HEK293 (cell line): ENCODE data around the gene VHLL.

Experiments
- CTCF ChIA-PET: fragments of 350-600 bp; formaldehyde crosslinking; extraction: SDS; loops from one replicate; lab custom pipeline; 2021; ENCODE audit warnings: antibody characterized with exemption; lab: Yijun Ruan, JAX
- POLR2A ChIA-PET: fragments of 300-600 bp; formaldehyde crosslinking; extraction: SDS; loops from one replicate; lab custom pipeline; 2020; ENCODE audit warnings: antibody characterized with exemption, inconsistent platforms; lab: Yijun Ruan, JAX
- H3K27ac ChIP-seq: fragments of 200-500 bp; sonication (Bioruptor generic); 2 replicates; pipeline ENCODE4 v1.5.1; 2014; ENCODE audit warnings: low read depth, low read length, control low read depth, inconsistent platforms; ENCODE audit errors: extremely low read depth
- H3K36me3 ChIP-seq, 2 experiments: fragments of 200-500 bp in 1 of 2; sonication (Bioruptor generic) in 1 of 2; 1 replicate in 1 of 2; 2 replicates in 1 of 2; pipeline ENCODE4 v1.5.1; 2014 to 2017; ENCODE audit warnings: inconsistent platforms in 2 of 2, low read length in 2 of 2; ENCODE audit not compliant: control insufficient read depth in 2 of 2, insufficient read depth in 1 of 2
- H3K4me1 ChIP-seq: fragments of 200-500 bp; sonication (Bioruptor generic); 2 replicates; pipeline ENCODE4 v1.5.1; 2014; ENCODE audit warnings: mild to moderate bottlenecking, low read length, inconsistent platforms; ENCODE audit not compliant: control insufficient read depth, insufficient read depth
- H3K4me3 ChIP-seq: 2 replicates; pipeline ENCODE4 v1.5.1; 2011; ENCODE audit warnings: low read depth, mild to moderate bottlenecking, control low read depth, low read length, moderate library complexity
- H3K9me3 ChIP-seq: fragments of 200-500 bp; sonication (Bioruptor generic); 2 replicates; pipeline ENCODE4 v1.5.1; 2014; ENCODE audit warnings: low read depth, low read length, inconsistent platforms; ENCODE audit not compliant: control insufficient read depth, insufficient read depth
- IKZF3 ChIP-seq: fragments of 450-650 bp; IDR thresholded peaks from 2 replicates; pipeline ENCODE4 v1.5.0; 2018; ENCODE audit warnings: missing biosample characterization, mild to moderate bottlenecking, missing genetic modification characterization, moderate library complexity
- KLF16 ChIP-seq: fragments of 450-650 bp; formaldehyde crosslinking; IDR thresholded peaks from 2 replicates; pipeline ENCODE4 v1.5.1; 2017; ENCODE audit warnings: missing biosample characterization, missing genetic modification characterization
- KLF7 ChIP-seq: fragments of 450-650 bp; formaldehyde crosslinking; IDR thresholded peaks from 2 replicates; pipeline ENCODE4 v1.5.1; 2016; ENCODE audit warnings: missing biosample characterization, missing genetic modification characterization, borderline replicate concordance
- MEIS1 ChIP-seq: sonication (generic); formaldehyde crosslinking; IDR thresholded peaks from 2 replicates; pipeline ENCODE4 v1.8.1; 2022; ENCODE audit warnings: missing genetic modification reagents, mild to moderate bottlenecking, borderline replicate concordance
- SP2 ChIP-seq: fragments of 450-650 bp; formaldehyde crosslinking; IDR thresholded peaks from 2 replicates; pipeline ENCODE4 v1.5.1; 2016; ENCODE audit warnings: missing biosample characterization, missing genetic modification characterization
- TRIM28 ChIP-seq: IDR thresholded peaks from 2 replicates; pipeline ENCODE4 v1.6.1; 2011; ENCODE audit warnings: low read length, control low read depth, borderline replicate concordance
- ZBTB17 ChIP-seq: fragments of 450-650 bp; formaldehyde crosslinking; IDR thresholded peaks from 2 replicates; pipeline ENCODE4 v1.5.1; 2016; ENCODE audit warnings: missing biosample characterization, missing genetic modification characterization
- ZBTB20 ChIP-seq: fragments of 450-650 bp; formaldehyde crosslinking; IDR thresholded peaks from 2 replicates; pipeline ENCODE4 v1.5.1; 2016; ENCODE audit warnings: missing biosample characterization, missing genetic modification characterization
- ZBTB7A ChIP-seq: fragments of 450-650 bp; formaldehyde crosslinking; IDR thresholded peaks from 2 replicates; pipeline ENCODE4 v1.5.1; 2016; ENCODE audit warnings: low read depth, missing biosample characterization, missing genetic modification characterization
- ZFP41 ChIP-seq: fragments of 450-650 bp; formaldehyde crosslinking; IDR thresholded peaks from 2 replicates; pipeline ENCODE4 v1.5.1; 2016; ENCODE audit warnings: missing biosample characterization, missing genetic modification characterization, borderline replicate concordance
- ZFP69B ChIP-seq: fragments of 450-650 bp; formaldehyde crosslinking; IDR thresholded peaks from 2 replicates; pipeline ENCODE4 v1.5.1; 2016; ENCODE audit warnings: missing biosample characterization, missing genetic modification characterization
- ZNF10 ChIP-seq: fragments of 450-650 bp; formaldehyde crosslinking; IDR thresholded peaks from 2 replicates; pipeline ENCODE4 v1.5.1; 2017; ENCODE audit warnings: missing biosample characterization, missing genetic modification characterization
- ZNF157 ChIP-seq: fragments of 450-650 bp; formaldehyde crosslinking; IDR thresholded peaks from 2 replicates; pipeline ENCODE4 v1.5.1; 2016; ENCODE audit warnings: missing biosample characterization, missing genetic modification characterization
- ZNF174 ChIP-seq: fragments of 450-650 bp; formaldehyde crosslinking; IDR thresholded peaks from 2 replicates; pipeline ENCODE4 v1.5.0; 2017; ENCODE audit warnings: missing biosample characterization, mild to moderate bottlenecking, missing genetic modification characterization
- ZNF175 ChIP-seq: fragments of 450-650 bp; formaldehyde crosslinking; IDR thresholded peaks from 2 replicates; pipeline ENCODE4 v1.5.1; 2016; ENCODE audit warnings: missing biosample characterization, missing genetic modification characterization
- ZNF184 ChIP-seq: fragments of 450-650 bp; IDR thresholded peaks from 2 replicates; pipeline ENCODE4 v1.5.1; 2018; ENCODE audit warnings: missing biosample characterization, mild to moderate bottlenecking, missing genetic modification characterization
- ZNF19 ChIP-seq: fragments of 450-650 bp; formaldehyde crosslinking; IDR thresholded peaks from 2 replicates; pipeline ENCODE4; 2016; ENCODE audit warnings: missing biosample characterization, missing genetic modification characterization, low read depth
- ZNF223 ChIP-seq: fragments of 450-650 bp; formaldehyde crosslinking; IDR thresholded peaks from 2 replicates; pipeline ENCODE4 v1.5.1; 2016; ENCODE audit warnings: missing biosample characterization, missing genetic modification characterization
- ZNF24 ChIP-seq: fragments of 450-650 bp; formaldehyde crosslinking; IDR thresholded peaks from 2 replicates; pipeline ENCODE4 v1.5.1; 2016; ENCODE audit warnings: missing biosample characterization, missing genetic modification characterization
- ZNF394 ChIP-seq: fragments of 450-650 bp; formaldehyde crosslinking; IDR thresholded peaks from 2 replicates; pipeline ENCODE4 v1.5.1; 2016; ENCODE audit warnings: missing biosample characterization, missing genetic modification characterization, mild to moderate bottlenecking, moderate library complexity, borderline replicate concordance
- ZNF423 ChIP-seq: fragments of 450-650 bp; formaldehyde crosslinking; IDR thresholded peaks from 2 replicates; pipeline ENCODE4 v1.5.1; 2016; ENCODE audit warnings: missing biosample characterization, missing genetic modification characterization
- ZNF473 ChIP-seq: fragments of 450-650 bp; formaldehyde crosslinking; IDR thresholded peaks from 2 replicates; pipeline ENCODE4 v1.5.1; 2017; ENCODE audit warnings: missing biosample characterization, missing genetic modification characterization
- ZNF510 ChIP-seq: fragments of 450-650 bp; formaldehyde crosslinking; IDR thresholded peaks from 2 replicates; pipeline ENCODE4 v1.5.1; 2018; ENCODE audit warnings: mild to moderate bottlenecking, missing genetic modification characterization, missing biosample characterization; ENCODE audit not compliant: insufficient replicate concordance
- ZNF521 ChIP-seq: fragments of 450-650 bp; formaldehyde crosslinking; IDR thresholded peaks from 2 replicates; pipeline ENCODE4 v1.5.1; 2017; ENCODE audit warnings: missing biosample characterization, mild to moderate bottlenecking, missing genetic modification characterization
- ZNF529 ChIP-seq: fragments of 450-650 bp; formaldehyde crosslinking; IDR thresholded peaks from 2 replicates; pipeline ENCODE4 v1.5.1; 2017; ENCODE audit warnings: missing genetic modification characterization, missing biosample characterization; ENCODE audit not compliant: insufficient replicate concordance
- ZNF555 ChIP-seq: fragments of 450-650 bp; formaldehyde crosslinking; conservative IDR thresholded peaks from 2 replicates; pipeline ENCODE4 v1.5.1; 2017; ENCODE audit warnings: missing biosample characterization, mild to moderate bottlenecking, missing genetic modification characterization, inconsistent platforms
- ZNF558 ChIP-seq: fragments of 450-650 bp; formaldehyde crosslinking; IDR thresholded peaks from 2 replicates; pipeline ENCODE4 v1.5.1; 2016; ENCODE audit warnings: missing biosample characterization, missing genetic modification characterization
- ZNF600 ChIP-seq: fragments of 450-650 bp; formaldehyde crosslinking; IDR thresholded peaks from 2 replicates; pipeline ENCODE4 v1.5.1; 2016; ENCODE audit warnings: missing biosample characterization, missing genetic modification characterization
- ZNF623 ChIP-seq: fragments of 450-650 bp; formaldehyde crosslinking; IDR thresholded peaks from 2 replicates; pipeline ENCODE4 v1.5.1; 2016; ENCODE audit warnings: missing biosample characterization, missing genetic modification characterization
- ZNF658 ChIP-seq: fragments of 450-650 bp; formaldehyde crosslinking; IDR thresholded peaks from 2 replicates; pipeline ENCODE4; 2016; ENCODE audit warnings: missing biosample characterization, missing genetic modification characterization
- ZNF664 ChIP-seq: fragments of 450-650 bp; formaldehyde crosslinking; IDR thresholded peaks from 2 replicates; pipeline ENCODE4 v1.5.1; 2016; ENCODE audit warnings: missing biosample characterization, missing genetic modification characterization
- ZNF677 ChIP-seq: fragments of 450-650 bp; IDR thresholded peaks from 2 replicates; pipeline ENCODE4 v1.5.0; 2018; ENCODE audit warnings: missing biosample characterization, mild to moderate bottlenecking, missing genetic modification characterization, moderate library complexity
- ZNF747 ChIP-seq: fragments of 450-650 bp; formaldehyde crosslinking; IDR thresholded peaks from 2 replicates; pipeline ENCODE4 v1.5.1; 2016; ENCODE audit warnings: missing biosample characterization, missing genetic modification characterization
- ZNF785 ChIP-seq: fragments of 450-650 bp; formaldehyde crosslinking; IDR thresholded peaks from 2 replicates; pipeline ENCODE4 v1.5.1; 2016; ENCODE audit warnings: missing biosample characterization, missing genetic modification characterization
- ZNF791 ChIP-seq: fragments of 450-650 bp; formaldehyde crosslinking; IDR thresholded peaks from 2 replicates; pipeline ENCODE4 v1.5.1; 2016; ENCODE audit warnings: missing biosample characterization, missing genetic modification characterization
- ZNF837 ChIP-seq: fragments of 450-650 bp; formaldehyde crosslinking; IDR thresholded peaks from 2 replicates; pipeline ENCODE4 v1.5.1; 2016; ENCODE audit warnings: missing biosample characterization, missing genetic modification characterization
- ZNF843 ChIP-seq: fragments of 450-650 bp; formaldehyde crosslinking; IDR thresholded peaks from 2 replicates; pipeline ENCODE4 v1.5.1; 2016; ENCODE audit warnings: missing biosample characterization, missing genetic modification characterization
- ZSCAN23 ChIP-seq: fragments of 450-650 bp; formaldehyde crosslinking; IDR thresholded peaks from 2 replicates; pipeline ENCODE4 v1.5.1; 2016; ENCODE audit warnings: missing biosample characterization, missing genetic modification characterization
- TF ChIP-seq, protein P1 (sequence below): fragments of 450-650 bp; IDR thresholded peaks from 2 replicates; pipeline ENCODE4 v1.5.1; 2018; ENCODE audit warnings: missing biosample characterization, mild to moderate bottlenecking, missing genetic modification characterization

Gene VHLL

DNA sequence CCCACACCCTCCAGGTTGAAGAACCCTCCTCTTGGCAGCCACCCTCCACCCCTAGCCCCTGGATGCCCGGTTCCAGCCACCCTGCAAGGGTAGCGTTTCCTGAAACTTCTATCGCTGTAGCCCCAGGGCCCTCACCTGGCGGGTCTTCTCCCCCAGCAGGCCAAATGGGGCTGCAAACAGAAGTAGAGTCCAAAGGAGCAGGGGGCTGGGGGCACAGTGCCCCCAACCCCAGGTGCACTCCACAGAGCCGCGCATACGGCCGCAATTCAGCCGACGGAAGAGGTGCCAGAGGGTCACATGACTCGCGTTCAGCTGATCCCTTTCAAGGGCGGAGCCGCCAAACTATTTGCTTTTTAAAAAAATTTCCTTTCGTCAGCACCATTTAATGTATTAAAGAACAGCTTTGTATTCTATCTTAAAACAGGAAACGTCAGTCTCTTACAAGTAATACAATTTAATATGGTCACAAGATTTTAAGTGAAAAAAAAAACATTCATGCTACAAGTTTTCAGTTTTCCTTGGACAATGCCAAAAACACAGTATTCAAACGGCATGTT is 3.6 kb downstream of the VHLL start, which contains the start of gene GLMP (continued):
- TF ChIP-seq ZNF843 (tag by site-specific recombination): no peak
- no peak for TF ChIP-seq ZNF555 (tag by site-specific recombination)
- no peak for TF ChIP-seq ZNF600
- TF ChIP-seq KLF16: peak; percentile 35; the same call in 1 of the 2 replicates
- TF ChIP-seq ZNF558 (tag by site-specific recombination): no peak
- TF ChIP-seq IKZF3: no peak
- no peak for TF ChIP-seq MEIS1 (CRISPR knock-in tag)
- no peak for TF ChIP-seq ZNF658

DNA sequence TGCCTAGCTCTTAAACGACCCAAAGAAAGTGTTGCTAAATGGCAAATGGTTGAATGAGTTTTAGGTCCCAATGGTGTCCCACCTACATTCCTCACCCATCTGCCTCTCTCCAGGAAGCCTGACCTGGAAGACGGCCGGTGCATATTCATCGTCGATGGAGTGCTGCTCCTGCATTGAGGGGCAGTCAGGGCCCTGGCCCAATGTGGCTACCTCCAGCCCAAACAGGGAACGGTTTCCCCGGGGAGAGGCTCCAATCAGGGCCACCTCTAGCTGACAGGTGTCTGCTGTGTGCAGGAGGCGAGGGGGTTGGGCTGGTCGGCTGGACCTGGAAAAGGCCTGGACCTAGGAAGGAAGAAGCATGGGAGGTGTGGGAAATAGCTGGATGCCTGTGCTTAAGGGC is 5.2 kb downstream of the VHLL start:
- POLR2A ChIA-PET: interaction anchor here (0.6 to 1.6 kb wide), 2 partner anchors 11 to 25 kb away, joined by 3 to 10 read pairs; partner anchors contain the start of gene SMG5
- Histone ChIP-seq H3K27ac (no peak overlapping the region), H3K36me3 (peaks cover 0 to 42% of the 10 kb centered on the region in 2 experiments; a peak in 1 of 3 replicates), H3K4me3 (no peak overlapping the region), H3K9me3 (no peaks in the 10 kb centered on the region), H3K4me1 (peaks cover 3% of the 10 kb centered on the region; the same call in 1 of the 2 replicates)
- CTCF ChIA-PET: no interaction called here
- TF ChIP-seq ZNF19 (tag by site-specific recombination) (no peak), ZBTB7A (tag by site-specific recombination) (no peak), TRIM28 (no peak), ZNF623 (tag by site-specific recombination) (no peak), ZNF664 (tag by site-specific recombination) (no peak), ZSCAN23 (no peak), SP2 (tag by site-specific recombination) (no peak), ZNF658 (no peak), ZNF529 (tag by site-specific recombination) (no peak), ZNF785 (tag by site-specific recombination) (no peak), ZFP69B (tag by site-specific recombination) (no peak), ZFP41 (tag by site-specific recombination) (no peak), ZNF510 (tag by site-specific recombination) (no peak), ZNF837 (tag by site-specific recombination) (no peak), ZNF600 (no peak), ZNF10 (no peak), ZBTB20 (tag by site-specific recombination) (no peak), KLF7 (tag by site-specific recombination) (no peak), ZBTB17 (tag by site-specific recombination) (no peak), ZNF174 (no peak)

DNA sequence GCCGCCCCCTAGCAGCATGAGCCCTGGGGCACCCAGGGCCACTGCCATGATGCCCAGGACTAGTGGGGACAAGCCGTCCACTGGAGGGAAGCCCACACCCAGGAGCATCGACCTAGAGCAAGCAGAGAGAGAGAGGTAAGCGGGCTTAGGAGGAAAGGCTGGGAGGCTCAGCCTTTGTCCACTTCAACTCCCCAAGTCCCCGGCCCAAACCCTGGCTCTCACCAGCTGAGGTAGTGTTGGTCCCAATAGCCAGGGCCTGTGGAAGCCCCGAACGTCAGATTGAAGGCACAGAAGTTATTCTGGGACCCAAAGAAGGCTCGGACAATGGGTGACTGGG is 6.0 kb downstream of the VHLL start:
- CTCF ChIA-PET: interaction anchor here (0.7 kb wide), 1 partner anchor 89 kb away, joined by 3 read pairs; no protein-coding TSS in a partner anchor
- H3K4me1 ChIP-seq: peaks cover 3% of the 10 kb centered on the region; the same call in 1 of the 2 replicates
- peaks cover 3 to 48% of the 10 kb centered on the region in 2 experiments; a peak in 2 of 3 replicates for H3K36me3 ChIP-seq
- POLR2A ChIA-PET: interaction anchor here (0.6 to 1.6 kb wide), 2 partner anchors 10 to 26 kb away, joined by 3 to 10 read pairs; partner anchors contain the start of gene SMG5
- no peak overlapping the region for H3K27ac ChIP-seq
- no peak overlapping the region for H3K4me3 ChIP-seq
- no peaks in the 10 kb centered on the region for H3K9me3 ChIP-seq
- TF ChIP-seq ZNF473 (tag by site-specific recombination) (no peak), ZNF521 (no peak), ZNF747 (tag by site-specific recombination) (no peak), ZNF157 (tag by site-specific recombination) (no peak), ZNF184 (no peak), ZNF394 (tag by site-specific recombination) (no peak), ZNF423 (tag by site-specific recombination) (no peak), ZNF677 (tag by site-specific recombination) (no peak), ZNF791 (tag by site-specific recombination) (no peak), ZNF175 (no peak), ZNF223 (tag by site-specific recombination) (no peak), ZNF785 (tag by site-specific recombination) (no peak), ZNF24 (no peak)
- TF ChIP-seq, protein P1, sequence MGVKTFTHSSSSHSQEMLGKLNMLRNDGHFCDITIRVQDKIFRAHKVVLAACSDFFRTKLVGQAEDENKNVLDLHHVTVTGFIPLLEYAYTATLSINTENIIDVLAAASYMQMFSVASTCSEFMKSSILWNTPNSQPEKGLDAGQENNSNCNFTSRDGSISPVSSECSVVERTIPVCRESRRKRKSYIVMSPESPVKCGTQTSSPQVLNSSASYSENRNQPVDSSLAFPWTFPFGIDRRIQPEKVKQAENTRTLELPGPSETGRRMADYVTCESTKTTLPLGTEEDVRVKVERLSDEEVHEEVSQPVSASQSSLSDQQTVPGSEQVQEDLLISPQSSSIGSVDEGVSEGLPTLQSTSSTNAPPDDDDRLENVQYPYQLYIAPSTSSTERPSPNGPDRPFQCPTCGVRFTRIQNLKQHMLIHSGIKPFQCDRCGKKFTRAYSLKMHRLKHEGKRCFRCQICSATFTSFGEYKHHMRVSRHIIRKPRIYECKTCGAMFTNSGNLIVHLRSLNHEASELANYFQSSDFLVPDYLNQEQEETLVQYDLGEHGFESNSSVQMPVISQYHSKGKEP (tag by site-specific recombination): no peak
